Heart right ventricle (tissue), 16 donors: ENCODE data around the gene CTBP2. TPM values are rescaled to one million over a fixed set of nuclear protein-coding genes. Genes with fewer than 3 reads are reported as not detected.
A peak's percentile ranks its signal among the peaks of the same experiment; 100 is the strongest.
"Not testable (repeated sequence)": the region's sequence is repeated elsewhere in the genome, so short reads cannot be mapped to it uniquely, and the experiment has no call there.

Experiments used
- ATAC-seq, 8 donors: fragments of 200-7000 bp; cut with Tn5 transposase; one replicate each; pipeline ENCODE4 v1.9.1; 2020; ENCODE audit warnings: mild to moderate bottlenecking in 8 of 8, moderate library complexity in 8 of 8, moderate number of reproducible peaks in 1 of 8
- DNase-seq, 2 donors: peaks; one replicate each; pipeline ENCODE4 v3.0.0-alpha.2; 2020
- H3K27ac ChIP-seq, 10 donors: fragments of 200-600 bp; sonication (generic) in 2 of 10; one replicate each; pipeline versions ENCODE4 v1.5.0 to v1.8.0; 2020 to 2022; ENCODE audit warnings: mild to moderate bottlenecking in 3 of 10
- H3K27me3 ChIP-seq, 7 donors: fragments of 200-600 bp; one replicate each; pipeline ENCODE4 v1.8.0; 2021 to 2022; ENCODE audit warnings: mild to moderate bottlenecking in 2 of 7
- H3K36me3 ChIP-seq, 9 donors: fragments of 200-600 bp; sonication (generic) in 1 of 9; one replicate each; pipeline versions ENCODE4 v1.5.0 to v1.8.0; 2020 to 2022; ENCODE audit warnings: mild to moderate bottlenecking in 2 of 9
- H3K4me1 ChIP-seq, 9 donors: fragments of 200-600 bp; sonication (generic) in 1 of 9; one replicate each; pipeline versions ENCODE4 v1.5.0 to v1.8.0; 2020 to 2022; ENCODE audit warnings: mild to moderate bottlenecking in 4 of 9
- H3K4me3 ChIP-seq, 10 donors: fragments of 200-600 bp; sonication (generic) in 2 of 10; one replicate each; pipeline versions ENCODE4 v1.5.0 to v1.8.0; 2020 to 2022; ENCODE audit warnings: mild to moderate bottlenecking in 7 of 10, moderate library complexity in 2 of 10
- H3K9me3 ChIP-seq, 11 donors: fragments of 200-600 bp in 10 of 11; sonication (generic) in 2 of 11; one replicate each; pipeline versions ENCODE4 v1.5.0 to v1.8.0; 2013 to 2022; ENCODE audit warnings: mild to moderate bottlenecking in 2 of 11, control low read depth in 1 of 11, moderate library complexity in 1 of 11
- CTCF ChIP-seq, 9 donors: fragments of 200-600 bp; sonication (generic) in 2 of 9; IDR thresholded peaks; one replicate each; pipeline versions ENCODE4 v1.5.0 to v1.8.0; 2021 to 2022; ENCODE audit warnings: antibody characterized with exemption in 9 of 9, mild to moderate bottlenecking in 5 of 9, moderate library complexity in 1 of 9
- WGBS, 2 donors: extraction: QIAGEN DNeasy Blood & Tissue Kit; methylation state at CpG; one replicate each; pipeline ENCODE4 v1.1.7; 2013; ENCODE audit warnings: inconsistent platforms in 1 of 2; 5-methylcytosine and 5-hydroxymethylcytosine counted together
- intact Hi-C, 10 donors: fragments of 100-400 bp; cut with DNase I; formaldehyde crosslinking; loops; one replicate each; pipeline versions ENCODE4 v1.11.1 to v1.14.2; 2022
- polyA plus RNA-seq, 2 donors: library from polyadenylated mRNA; stranded (reverse); fragments of 200-250 nt; gene quantifications; one replicate each; pipeline ENCODE4 v1.2.3, GENCODE V29; 2013
- total RNA-seq, 10 donors: library from RNA; stranded (reverse); fragmentation: NEBNext Ultra II Directional in 3 of 10; extraction: Animal tissue kit (Norgen Biotek cat#: 25700) in 3 of 10; gene quantifications; one replicate each; pipeline versions ENCODE4 v1.2.1 to v1.2.4, GENCODE V29; 2021 to 2023
- donor health status: Arrhythmogenic right ventricular cardiomyopathy.
- donor health status: ischemic (EF 13 %, LVEDD 7.1; RV severe dilation, severe dysfunction).
- donor health status: healthy with polysubstance abuse.
- donor health status: DM: no; HTN: yes; CAD: no.
- donor health status: DM: no; HTN: no; CAD: no.
- donor health status: ischemic (EF 25% LVEDD 6.9; RV normal size, moderate dysfunction).
- donor health status: ischemic (EF 25% LVEDD 5.7; RV mildly dilated, moderate dysfunction).
- donor health status: healthy.
- donor health status: DM: yes; HTN: yes; CAD: no.
- donor health status: Ischemic cardiomyopathy.
- donor health status: ischemic (EF 35%, LVEDD 5.7; RV mildly dilated, moderate dysfunction).
- donor health status: nonischemic (EF 11% LVEDD 7.7; RV severe dilation, severe dysfunction).
- donor health status: DM: yes; HTN: yes; CAD: no.
- donor health status: PGD.
- donor health status: ischemic (EF 29% LVEDD 5.4; RV normal size, mild dysfunction).
- donor health status: nonischemic (EF 23%, LVEDD 6.1; RV moderate dilation, normal function).

CTBP2 gene
- total and polyA plus RNA-seq, 12 donors: 14.7 to 36.2 (median 26.0) TPM

GRCh38 chr10:125082881-125083575 is 77.3 kb downstream of the CTBP2 start:
- H3K36me3 ChIP-seq: peaks cover 0 to 30% (median 0%) of the 10 kb centered on the region in 9 donors
- peaks cover 17 to 82% (median 50%) of the 10 kb centered on the region in 9 donors for H3K4me1 ChIP-seq
- no peak for DNase-seq
- intact Hi-C loops: loop anchor here in 3 of 10 donors (5.0 kb wide), 3 partner anchors 39 to 74 kb away; no protein-coding TSS in a partner anchor
- H3K27me3 ChIP-seq: no peaks in the 10 kb centered on the region
- H3K27ac ChIP-seq: peak overlapping the region in 9 of 10 donors; percentile 61 to 89 (median 80)
- WGBS, 2 donors: 59 to 70% methylated on average over 15 of the region's 15 CpGs
- no peaks in the 10 kb centered on the region for H3K9me3 ChIP-seq
- TF ChIP-seq CTCF (IDR thresholded peaks at IDR 0.05): no peak
- no peak for ATAC-seq
- no peak overlapping the region for H3K4me3 ChIP-seq

DNA sequence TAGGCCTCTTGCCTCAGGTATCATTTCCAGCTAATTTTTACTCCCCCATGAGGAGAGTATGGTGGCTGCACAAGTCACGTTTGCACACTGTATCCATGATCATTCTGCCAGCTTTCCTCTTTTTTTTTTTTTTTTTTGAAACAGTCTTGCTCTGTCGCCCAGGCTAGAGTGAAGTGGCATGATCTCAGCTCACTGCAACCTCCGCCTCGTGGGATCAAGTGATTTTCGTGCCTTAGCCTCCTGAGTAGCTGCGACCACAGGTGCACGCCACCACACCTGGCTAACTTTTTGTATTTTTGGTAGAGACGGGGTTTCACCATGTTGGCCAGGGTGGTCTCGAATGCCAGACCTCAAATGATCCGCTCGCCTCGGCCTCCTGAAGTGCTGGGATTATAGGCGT is 77.9 kb downstream of the CTBP2 start:
- H3K4me3 ChIP-seq, DNase-seq, H3K9me3 ChIP-seq, ATAC-seq, H3K27me3 ChIP-seq: not testable (repeated sequence)
- WGBS, 2 donors: 86 to 88% methylated on average over 13 of the region's 13 CpGs
- H3K27ac ChIP-seq: peak overlapping the region in 9 of 10 donors; percentile 53 to 89 (median 80)
- intact Hi-C loops: loop anchor here in 3 of 10 donors (5.0 kb wide), 3 partner anchors 40 to 75 kb away; no protein-coding TSS in a partner anchor
- peaks cover 17 to 88% (median 50%) of the 10 kb centered on the region in 9 donors for H3K4me1 ChIP-seq
- H3K36me3 ChIP-seq: peaks cover 0 to 24% (median 0%) of the 10 kb centered on the region in 9 donors

DNA sequence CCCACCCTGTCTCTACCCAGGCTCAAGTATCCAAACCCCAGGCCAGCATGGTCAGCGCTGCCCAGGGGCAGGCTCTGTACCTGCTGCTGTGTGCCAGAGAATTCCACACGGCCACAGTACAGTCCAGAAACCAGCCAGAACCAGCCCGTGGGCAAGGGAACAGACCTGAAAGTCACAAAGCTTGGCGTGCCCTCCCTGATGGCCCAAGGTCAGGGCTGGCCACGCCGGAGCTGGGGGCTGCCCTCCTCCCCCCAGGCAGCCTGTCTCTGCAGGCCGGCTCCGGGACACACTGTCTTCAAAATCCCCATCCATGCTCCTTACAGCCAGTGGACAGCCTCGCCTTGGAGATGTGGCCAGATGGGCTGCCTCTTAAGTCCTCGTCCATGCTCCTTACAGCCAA is 78.4 kb downstream of the CTBP2 start:
- no peaks in the 10 kb centered on the region for H3K27me3 ChIP-seq
- peaks cover 0 to 19% (median 0%) of the 10 kb centered on the region in 9 donors for H3K36me3 ChIP-seq
- H3K4me1 ChIP-seq: peaks cover 20 to 93% (median 54%) of the 10 kb centered on the region in 9 donors
- H3K27ac ChIP-seq: peak overlapping the region; percentile 10 to 89 (median 69)
- no peak overlapping the region for H3K4me3 ChIP-seq
- ATAC-seq (peak in 7 of 8 donors; percentile 19 to 60 (median 31)), DNase-seq (no peak)
- 56 to 66% methylated on average over 10 of the region's 10 CpGs for WGBS, 2 donors
- intact Hi-C loops: loop anchor here in 3 of 10 donors (5.0 kb wide), 3 partner anchors 40 to 75 kb away; no protein-coding TSS in a partner anchor
- H3K9me3 ChIP-seq: no peaks in the 10 kb centered on the region
- TF ChIP-seq CTCF (IDR thresholded peaks at IDR 0.05): no peak

DNA sequence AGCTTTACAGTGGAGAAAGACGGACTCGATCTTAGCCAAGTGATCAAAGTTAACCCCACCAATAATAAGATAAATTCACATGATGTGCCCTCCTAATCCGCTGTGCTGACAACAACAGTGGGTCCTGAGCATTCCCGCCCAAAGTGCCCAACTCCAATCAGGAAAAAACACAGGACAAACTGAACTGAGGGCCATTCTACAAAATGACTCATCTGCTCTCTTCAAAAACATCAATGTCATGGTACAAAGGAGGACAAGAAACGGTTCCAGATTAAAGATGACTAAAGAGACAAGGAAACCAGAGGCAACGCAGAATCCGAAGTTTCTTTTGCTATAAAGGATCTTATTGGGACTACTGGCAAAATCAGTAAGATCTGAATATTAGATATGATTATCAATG is 79.4 kb downstream of the CTBP2 start:
- Histone ChIP-seq H3K9me3 (no peaks in the 10 kb centered on the region), H3K36me3 (peaks cover 0 to 18% (median 0%) of the 10 kb centered on the region in 9 donors), H3K4me1 (peaks cover 22 to 100% (median 55%) of the 10 kb centered on the region in 9 donors), H3K27me3 (no peaks in the 10 kb centered on the region), H3K27ac (peak overlapping the region in 4 of 10 donors; percentile 67 to 89 (median 86)), H3K4me3 (no peak overlapping the region)
- ATAC-seq (no peak), DNase-seq (no peak)
- TF ChIP-seq CTCF (IDR thresholded peaks at IDR 0.05): no peak
- WGBS, 2 donors: 89 to 93% methylated on average over 7 of the region's 7 CpGs
- intact Hi-C loops: loop anchor here in 3 of 10 donors (5.0 kb wide), 3 partner anchors 41 to 76 kb away; no protein-coding TSS in a partner anchor
